ENCODE data around the gene FOXN3.

DNA sequence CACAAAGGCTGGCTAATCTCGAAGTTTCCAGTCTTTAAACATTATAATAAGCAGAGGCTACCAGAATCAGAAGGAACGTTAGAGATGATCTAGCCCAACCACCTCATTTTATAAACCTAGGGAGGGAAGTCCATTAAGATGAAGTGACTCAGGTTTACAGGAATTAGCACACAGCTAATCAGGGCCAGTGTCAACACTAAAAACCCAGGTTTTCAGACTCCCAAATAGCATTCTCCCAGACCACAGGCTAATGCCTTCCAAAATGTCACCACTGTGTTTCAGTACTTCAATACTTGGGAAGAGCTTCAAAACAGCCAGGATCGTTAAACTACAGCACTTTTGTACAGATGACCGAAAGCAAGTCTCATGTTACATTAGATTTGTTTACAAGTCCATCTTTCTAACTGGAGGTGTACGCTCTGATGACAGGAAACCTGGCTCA lies 89.2 kb downstream of the FOXN3 start:
- TF ChIP-seq, protein P1, sequence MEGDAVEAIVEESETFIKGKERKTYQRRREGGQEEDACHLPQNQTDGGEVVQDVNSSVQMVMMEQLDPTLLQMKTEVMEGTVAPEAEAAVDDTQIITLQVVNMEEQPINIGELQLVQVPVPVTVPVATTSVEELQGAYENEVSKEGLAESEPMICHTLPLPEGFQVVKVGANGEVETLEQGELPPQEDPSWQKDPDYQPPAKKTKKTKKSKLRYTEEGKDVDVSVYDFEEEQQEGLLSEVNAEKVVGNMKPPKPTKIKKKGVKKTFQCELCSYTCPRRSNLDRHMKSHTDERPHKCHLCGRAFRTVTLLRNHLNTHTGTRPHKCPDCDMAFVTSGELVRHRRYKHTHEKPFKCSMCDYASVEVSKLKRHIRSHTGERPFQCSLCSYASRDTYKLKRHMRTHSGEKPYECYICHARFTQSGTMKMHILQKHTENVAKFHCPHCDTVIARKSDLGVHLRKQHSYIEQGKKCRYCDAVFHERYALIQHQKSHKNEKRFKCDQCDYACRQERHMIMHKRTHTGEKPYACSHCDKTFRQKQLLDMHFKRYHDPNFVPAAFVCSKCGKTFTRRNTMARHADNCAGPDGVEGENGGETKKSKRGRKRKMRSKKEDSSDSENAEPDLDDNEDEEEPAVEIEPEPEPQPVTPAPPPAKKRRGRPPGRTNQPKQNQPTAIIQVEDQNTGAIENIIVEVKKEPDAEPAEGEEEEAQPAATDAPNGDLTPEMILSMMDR (IDR thresholded peaks at IDR 0.05), result no peak
- TF ChIP-seq ZFX (IDR thresholded peaks at IDR 0.05; ENCODE audit: borderline replicate concordance), result no peak

Measured in 22Rv1 (cell line).